Activated naive CD4-positive, alpha-beta T cell treated with anti-CD3 and anti-CD28 coated beads, Interleukin-2, amount 10 ng/mL, durations not matched to agents 7 days and 5 days (primary cell): ENCODE measurements around the gene NFATC2.
"Not testable (repeated sequence)": the region's sequence is repeated elsewhere in the genome, so short reads cannot be mapped to it uniquely, and the experiment has no call there.

Source experiments
- CTCF ChIA-PET: fragments of 350-600 bp; sonication (Branson Sonifier 250); formaldehyde crosslinking; loops from one replicate; lab custom pipeline; 2021; ENCODE audit warnings: antibody characterized with exemption; lab: Charles Lee
- DNase-seq: peaks from one replicate; pipeline ENCODE4 v3.0.0-alpha.2; 2020
- H3K27ac Mint-ChIP-seq: one replicate; pipeline ENCODE4 v1.8.0; 2021; ENCODE audit warnings: mild to moderate bottlenecking, moderate library complexity, mixed read lengths
- H3K27me3 Mint-ChIP-seq: one replicate; pipeline ENCODE4 v1.8.0; 2021; ENCODE audit warnings: mild to moderate bottlenecking, mixed read lengths
- H3K36me3 Mint-ChIP-seq: one replicate; pipeline ENCODE4 v1.8.0; 2021; ENCODE audit warnings: mixed read lengths
- H3K4me1 Mint-ChIP-seq: one replicate; pipeline ENCODE4 v1.8.0; 2021; ENCODE audit warnings: mixed read lengths
- H3K4me3 Mint-ChIP-seq: one replicate; pipeline ENCODE4 v1.8.0; 2021; ENCODE audit warnings: mild to moderate bottlenecking, moderate library complexity, mixed read lengths
- H3K9me3 Mint-ChIP-seq: one replicate; pipeline ENCODE4 v1.8.0; 2021; ENCODE audit warnings: mixed read lengths

The NFATC2 gene

DNA sequence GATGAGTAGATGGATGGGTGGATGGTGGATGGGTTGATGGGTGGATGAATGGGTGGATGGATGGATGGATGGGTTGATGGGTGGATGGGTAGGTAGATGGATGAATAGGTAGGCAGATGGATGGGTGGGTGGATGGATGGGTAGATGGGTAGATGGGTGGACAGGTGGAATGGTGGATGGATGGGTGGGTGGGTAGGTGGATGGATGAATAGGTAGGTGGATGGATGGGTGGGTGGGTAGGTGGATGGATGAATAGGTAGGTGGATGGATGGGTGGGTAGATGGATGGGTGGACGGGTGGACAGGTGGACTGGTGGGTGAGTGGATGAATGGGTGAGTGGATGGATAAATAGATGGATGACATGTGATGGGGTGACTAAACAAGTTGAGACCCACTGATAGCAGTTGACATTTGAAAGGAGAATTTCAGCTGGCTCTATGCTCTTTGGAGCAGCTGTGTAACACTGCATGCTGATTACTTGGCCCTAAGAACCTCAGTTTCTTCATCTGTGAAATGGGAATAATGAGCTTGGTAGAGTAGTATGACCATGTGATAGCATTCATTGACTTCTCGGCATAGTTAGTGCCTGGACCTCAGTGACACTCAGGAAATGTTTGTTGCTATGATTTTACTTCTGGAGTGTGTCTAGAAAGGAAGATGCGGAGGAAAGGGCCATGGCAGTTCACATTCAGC lies 184.3 kb downstream of the NFATC2 start:
- Mint-ChIP-seq H3K27me3 (peaks cover 13% of the 10 kb centered on the region), H3K27ac (no peak overlapping the region), H3K4me3 (no peak overlapping the region), H3K4me1 (peaks cover 5% of the 10 kb centered on the region), H3K9me3 (no peaks in the 10 kb centered on the region), H3K36me3 (no peaks in the 10 kb centered on the region)
- CTCF ChIA-PET, result interaction anchor here (1.3 kb wide), 1 partner anchor 40 kb away, joined by 4 read pairs; no protein-coding TSS in a partner anchor
- no peak for DNase-seq

DNA sequence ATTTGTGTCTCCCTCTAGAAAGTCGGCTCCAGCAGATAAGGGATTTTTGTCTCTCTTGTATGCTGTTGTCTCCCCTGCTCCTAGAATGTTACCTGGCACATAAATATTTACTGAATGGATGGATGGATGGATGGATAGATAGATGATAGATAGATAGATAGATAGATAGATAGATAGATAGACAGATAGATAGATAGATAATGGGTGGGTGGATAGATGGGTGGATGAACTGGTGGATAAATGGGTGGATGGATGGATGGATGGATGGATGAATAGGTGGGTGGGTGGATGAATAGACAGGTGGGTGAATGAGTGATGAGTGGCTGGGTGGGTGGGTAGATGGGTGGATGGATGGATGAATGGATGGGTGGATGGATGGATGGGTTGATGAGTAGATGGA lies 185.0 kb downstream of the NFATC2 start:
- Mint-ChIP-seq H3K4me3 (no peak overlapping the region), H3K27me3 (peaks cover 13% of the 10 kb centered on the region), H3K36me3 (no peaks in the 10 kb centered on the region), H3K27ac (no peak overlapping the region), H3K9me3 (no peaks in the 10 kb centered on the region), H3K4me1 (peaks cover 5% of the 10 kb centered on the region)
- DNase-seq, result no peak
- CTCF ChIA-PET, result no interaction called here

DNA sequence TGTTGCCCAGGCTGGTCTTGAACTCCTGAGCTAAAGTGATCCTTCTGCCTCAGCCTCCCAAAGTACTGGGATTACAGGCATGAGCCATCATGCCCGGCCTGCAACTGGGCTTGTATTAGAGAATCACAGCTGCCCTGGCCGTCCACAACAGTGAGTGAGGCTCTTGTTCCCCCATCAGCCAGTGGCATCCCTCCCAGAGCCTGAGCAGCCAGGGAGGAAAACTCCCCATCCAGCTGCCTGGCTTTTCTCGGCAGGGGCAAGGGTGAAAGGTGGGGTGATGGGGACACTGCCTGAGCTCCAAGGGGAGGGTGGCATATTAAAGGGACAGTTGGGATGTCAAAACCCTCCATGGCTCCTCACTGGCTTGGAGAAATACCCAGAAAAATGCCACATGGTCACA lies 185.6 kb downstream of the NFATC2 start:
- CTCF ChIA-PET, result no interaction called here
- peaks cover 8% of the 10 kb centered on the region for H3K27me3 Mint-ChIP-seq
- H3K27ac Mint-ChIP-seq, result no peak overlapping the region
- H3K4me3 Mint-ChIP-seq, result no peak overlapping the region
- H3K4me1 Mint-ChIP-seq, result peaks cover 5% of the 10 kb centered on the region
- no peaks in the 10 kb centered on the region for H3K36me3 Mint-ChIP-seq
- DNase-seq, result no peak
- no peaks in the 10 kb centered on the region for H3K9me3 Mint-ChIP-seq

DNA sequence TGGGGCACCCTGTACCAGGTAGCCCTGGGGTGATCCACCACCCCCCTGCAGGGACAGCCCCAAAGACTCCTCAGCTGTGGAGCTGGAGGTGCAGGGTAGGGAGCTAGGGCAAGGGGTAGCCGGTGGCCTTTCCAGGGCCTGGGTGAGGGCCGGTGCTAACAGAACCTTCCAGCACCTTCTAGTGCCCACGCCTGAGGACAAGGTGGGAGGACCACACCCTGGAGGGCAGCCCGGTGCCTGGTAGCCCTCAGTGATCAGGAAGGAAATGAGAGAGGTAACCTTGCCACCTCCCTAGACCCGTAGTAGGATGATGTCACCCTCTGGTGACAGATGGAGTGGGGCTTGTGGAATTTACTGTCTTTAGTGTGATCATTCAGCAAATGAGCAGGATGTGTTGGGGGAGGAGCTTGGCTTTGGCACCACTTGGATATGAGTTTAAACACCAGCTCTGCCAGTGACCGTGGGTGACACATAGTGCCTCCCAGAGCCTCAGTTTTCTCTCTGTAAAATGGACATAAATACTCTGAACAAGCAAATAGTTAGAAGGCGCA lies 187.7 kb downstream of the NFATC2 start:
- Mint-ChIP-seq H3K27me3 (peaks cover 4% of the 10 kb centered on the region), H3K27ac (no peak overlapping the region), H3K4me1 (peaks cover 5% of the 10 kb centered on the region), H3K36me3 (no peaks in the 10 kb centered on the region), H3K4me3 (no peak overlapping the region), H3K9me3 (no peaks in the 10 kb centered on the region)
- CTCF ChIA-PET, result no interaction called here
- DNase-seq, result no peak

DNA sequence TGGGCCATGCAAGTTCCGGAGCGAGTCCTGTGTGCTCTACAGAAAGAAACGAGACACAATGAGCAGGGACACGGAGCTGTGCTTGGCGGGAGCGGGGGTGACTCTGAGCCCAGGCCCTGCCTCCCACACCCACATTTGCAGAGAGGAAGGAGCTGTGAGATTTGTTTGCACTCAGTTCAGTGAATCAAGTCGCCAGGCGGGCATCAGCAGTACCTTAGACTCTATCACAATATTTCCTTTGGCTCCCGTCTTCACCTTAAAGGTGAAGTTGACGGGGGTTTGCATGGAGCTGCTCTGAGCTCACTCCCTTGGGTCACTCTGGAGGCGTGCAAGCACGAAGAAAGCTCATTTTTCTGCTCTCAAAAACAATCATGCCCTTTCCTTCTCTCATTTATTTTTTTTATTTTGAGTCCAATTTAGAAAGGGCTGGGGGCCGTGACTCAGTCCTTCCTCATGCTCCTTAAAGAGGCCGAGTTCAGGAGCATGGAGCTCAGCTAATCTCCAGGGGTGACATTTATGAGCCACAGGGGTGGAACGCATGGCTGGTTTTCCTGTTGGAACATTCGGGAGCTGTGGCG lies 188.2 kb downstream of the NFATC2 start:
- Mint-ChIP-seq H3K27me3 (peaks cover 4% of the 10 kb centered on the region), H3K4me3 (no peak overlapping the region), H3K9me3 (no peaks in the 10 kb centered on the region), H3K27ac (no peak overlapping the region), H3K36me3 (no peaks in the 10 kb centered on the region), H3K4me1 (peaks cover 5% of the 10 kb centered on the region)
- no peak for DNase-seq
- CTCF ChIA-PET, result no interaction called here

DNA sequence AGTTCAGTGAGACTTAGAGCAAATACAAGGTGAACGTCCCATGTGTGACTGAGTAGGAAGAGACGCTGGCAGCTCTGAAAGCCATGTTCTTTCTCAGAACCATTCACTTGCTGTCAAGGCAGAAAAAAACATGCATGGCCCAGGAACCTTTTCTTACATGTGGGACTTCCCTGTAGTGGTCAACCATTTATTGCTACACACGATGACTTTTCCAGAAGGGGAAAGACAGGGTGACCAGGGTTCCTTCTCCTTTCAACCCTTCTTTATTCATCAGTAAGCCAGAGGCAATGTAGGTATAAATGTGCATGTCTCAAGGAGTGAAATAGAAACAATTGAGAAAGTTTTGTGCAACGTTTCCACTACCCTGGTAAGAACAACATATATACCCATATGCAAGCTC lies 189.0 kb downstream of the NFATC2 start:
- Mint-ChIP-seq H3K4me3 (no peak overlapping the region), H3K36me3 (no peaks in the 10 kb centered on the region), H3K4me1 (peaks cover 5% of the 10 kb centered on the region), H3K27me3 (no peaks in the 10 kb centered on the region), H3K27ac (no peak overlapping the region), H3K9me3 (no peaks in the 10 kb centered on the region)
- DNase-seq, result no peak
- CTCF ChIA-PET, result no interaction called here

DNA sequence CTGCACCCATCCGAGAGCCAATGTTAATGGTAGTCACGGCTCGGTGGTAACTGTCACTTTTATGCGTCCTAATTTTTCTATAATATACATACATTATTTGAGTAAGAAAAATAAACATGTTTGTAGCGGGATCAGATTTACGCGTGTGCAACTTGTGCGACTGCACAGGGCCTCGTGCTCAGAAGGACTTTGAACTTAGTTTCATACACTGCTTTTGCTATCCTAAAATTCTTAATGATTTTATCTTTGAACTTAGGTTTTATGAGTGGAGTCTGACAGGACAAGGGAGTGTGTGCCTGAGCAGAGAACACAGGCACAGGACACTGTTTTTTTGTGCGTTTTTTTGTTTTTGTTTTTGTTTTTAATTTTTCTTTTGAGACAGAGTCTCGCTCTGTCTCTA lies 189.7 kb downstream of the NFATC2 start:
- H3K27ac Mint-ChIP-seq, result no peak overlapping the region
- H3K4me3 Mint-ChIP-seq, result no peak overlapping the region
- H3K4me1 Mint-ChIP-seq, result peaks cover 5% of the 10 kb centered on the region
- H3K9me3 Mint-ChIP-seq, result no peaks in the 10 kb centered on the region
- CTCF ChIA-PET, result no interaction called here
- DNase-seq, result no peak
- no peaks in the 10 kb centered on the region for H3K36me3 Mint-ChIP-seq
- no peaks in the 10 kb centered on the region for H3K27me3 Mint-ChIP-seq

DNA sequence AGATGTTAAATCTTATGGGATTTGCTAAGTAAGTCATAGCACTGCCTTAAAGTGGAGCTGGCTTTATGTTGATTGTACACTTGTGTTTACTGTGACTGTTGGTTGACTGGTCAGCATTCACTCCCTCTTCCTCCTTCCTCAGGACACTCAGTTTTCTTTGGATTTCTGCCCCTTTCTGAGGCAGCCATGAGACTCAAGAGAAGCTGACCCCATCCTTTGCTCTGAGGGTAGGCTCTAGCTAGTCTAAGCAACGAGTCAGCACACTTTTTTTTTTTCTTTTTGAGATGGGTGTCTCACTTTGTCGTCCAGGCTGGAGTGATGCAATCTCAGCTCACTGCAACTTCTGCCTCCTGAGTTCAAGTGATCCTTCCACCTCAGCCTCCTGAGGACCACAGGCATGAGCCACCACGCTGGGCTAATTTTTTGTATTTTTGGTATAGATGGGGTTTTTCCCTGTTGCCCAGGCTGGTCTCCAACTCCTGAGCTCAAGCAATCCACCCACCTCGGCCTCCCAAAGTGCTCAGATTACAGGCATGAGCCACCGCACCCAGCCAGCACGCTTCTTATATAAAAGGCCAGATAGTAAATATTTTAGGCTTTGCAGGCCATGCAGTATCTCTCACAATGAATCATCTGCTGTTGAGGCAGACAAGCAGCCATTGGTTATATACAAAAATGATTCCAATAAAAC lies 191.4 kb downstream of the NFATC2 start:
- Mint-ChIP-seq H3K36me3 (no peaks in the 10 kb centered on the region), H3K4me1 (peaks cover 5% of the 10 kb centered on the region), H3K4me3 (no peak overlapping the region), H3K27me3 (no peaks in the 10 kb centered on the region), H3K27ac (no peak overlapping the region), H3K9me3 (no peaks in the 10 kb centered on the region)
- no peak for DNase-seq
- CTCF ChIA-PET, result no interaction called here

DNA sequence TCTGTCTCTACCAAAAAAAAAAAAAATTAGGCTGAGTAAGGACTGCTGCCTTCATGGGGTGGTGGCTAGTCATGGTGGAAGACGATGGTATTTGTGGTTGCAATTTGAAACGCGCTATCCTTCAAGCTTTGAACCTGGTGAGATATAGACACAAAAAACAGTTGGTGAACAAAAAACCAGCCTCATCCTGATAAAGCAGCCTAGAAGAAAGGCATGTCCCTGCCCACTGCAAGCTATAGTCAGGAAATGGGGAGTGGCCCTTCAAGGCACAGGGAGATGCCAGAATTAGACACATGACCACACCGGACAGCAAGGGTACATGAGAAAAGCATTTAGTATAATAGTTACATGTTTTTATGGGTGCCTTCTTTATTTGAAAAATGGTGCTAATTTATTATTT lies 193.6 kb downstream of the NFATC2 start:
- H3K36me3 Mint-ChIP-seq, result no peaks in the 10 kb centered on the region
- no peaks in the 10 kb centered on the region for H3K27me3 Mint-ChIP-seq

DNA sequence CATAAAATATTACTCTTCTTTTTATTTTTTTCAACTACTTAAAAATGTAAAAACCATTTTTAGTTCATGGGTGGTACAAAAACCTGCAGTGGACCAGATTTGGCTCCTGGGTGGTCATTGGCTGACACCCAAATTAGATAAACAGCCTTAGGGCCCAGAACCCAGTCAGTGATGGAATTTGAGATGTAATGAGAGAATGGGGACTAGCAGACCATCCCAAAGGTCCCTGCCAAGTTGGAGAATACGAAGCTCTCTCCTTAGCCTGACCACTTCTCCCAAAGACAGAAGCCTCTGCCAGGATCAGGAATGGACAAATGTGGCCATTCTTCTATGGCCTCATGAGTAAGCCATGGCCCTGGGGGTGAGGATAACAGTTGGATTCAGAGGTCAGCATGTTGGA lies 194.7 kb downstream of the NFATC2 start:
- H3K27me3 Mint-ChIP-seq, result no peaks in the 10 kb centered on the region

More for the DNA sequence above, 193.6 kb downstream of the NFATC2 start:
- no peak overlapping the region for H3K4me3 Mint-ChIP-seq
- no peaks in the 10 kb centered on the region for H3K9me3 Mint-ChIP-seq
- no peak overlapping the region for H3K27ac Mint-ChIP-seq
- no peaks in the 10 kb centered on the region for H3K4me1 Mint-ChIP-seq
- DNase-seq, result no peak
- CTCF ChIA-PET, result interaction anchor here (1.1 kb wide), 1 partner anchor 362 kb away, joined by 3 read pairs; no protein-coding TSS in a partner anchor

DNA sequence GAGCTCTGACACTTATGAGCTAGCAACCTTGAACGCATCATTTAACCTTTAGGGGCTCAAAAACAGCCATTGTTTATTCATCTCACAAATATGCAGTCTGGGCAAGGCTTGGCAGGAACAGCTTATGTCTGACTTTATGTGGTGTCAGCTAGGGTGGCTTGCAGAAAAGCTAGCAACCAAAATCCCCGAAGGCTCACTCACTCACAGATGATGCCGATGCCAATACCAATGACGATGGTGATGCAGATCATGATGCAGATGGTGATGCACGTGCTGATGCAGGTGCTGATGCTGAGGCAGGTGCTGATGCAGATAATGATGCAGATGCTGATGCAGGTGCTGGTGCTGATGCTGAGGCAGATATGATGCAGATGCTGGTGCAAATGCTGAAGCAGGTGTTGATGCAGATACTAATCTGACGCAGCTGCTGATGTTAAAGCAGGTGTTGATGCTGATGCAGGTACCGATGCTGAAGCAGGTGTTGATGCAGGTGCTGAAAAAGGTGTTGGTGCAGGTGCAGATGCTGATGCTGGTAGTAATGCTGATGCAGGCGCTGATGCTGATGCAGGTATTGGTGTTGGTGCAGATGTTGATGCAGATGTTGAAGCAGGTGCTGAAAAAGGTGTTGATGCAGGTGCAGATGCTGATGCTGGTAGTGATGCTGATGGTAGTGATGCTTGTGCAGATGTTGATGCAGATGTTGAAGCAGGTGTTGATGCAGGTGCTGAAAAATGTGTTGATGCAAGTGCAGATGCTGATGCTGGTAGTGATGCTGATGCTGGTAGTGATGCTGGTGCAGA lies 195.6 kb downstream of the NFATC2 start:
- Mint-ChIP-seq H3K4me3 (no peak overlapping the region), H3K27ac (no peak overlapping the region), H3K9me3 (no peaks in the 10 kb centered on the region), H3K4me1 (no peaks in the 10 kb centered on the region), H3K27me3 (no peaks in the 10 kb centered on the region), H3K36me3 (no peaks in the 10 kb centered on the region)
- CTCF ChIA-PET, result interaction anchor here (0.7 kb wide), 1 partner anchor 20 kb away, joined by 4 read pairs; no protein-coding TSS in a partner anchor
- no peak for DNase-seq

More for the DNA sequence above, 194.7 kb downstream of the NFATC2 start:
- no peak overlapping the region for H3K4me3 Mint-ChIP-seq
- no peak overlapping the region for H3K27ac Mint-ChIP-seq
- CTCF ChIA-PET, result interaction anchor here (0.7 to 1.1 kb wide), 2 partner anchors 21 to 360 kb away, joined by 3 to 4 read pairs; no protein-coding TSS in a partner anchor
- H3K9me3 Mint-ChIP-seq, result no peaks in the 10 kb centered on the region
- DNase-seq, result no peak
- no peaks in the 10 kb centered on the region for H3K4me1 Mint-ChIP-seq
- no peaks in the 10 kb centered on the region for H3K36me3 Mint-ChIP-seq

DNA sequence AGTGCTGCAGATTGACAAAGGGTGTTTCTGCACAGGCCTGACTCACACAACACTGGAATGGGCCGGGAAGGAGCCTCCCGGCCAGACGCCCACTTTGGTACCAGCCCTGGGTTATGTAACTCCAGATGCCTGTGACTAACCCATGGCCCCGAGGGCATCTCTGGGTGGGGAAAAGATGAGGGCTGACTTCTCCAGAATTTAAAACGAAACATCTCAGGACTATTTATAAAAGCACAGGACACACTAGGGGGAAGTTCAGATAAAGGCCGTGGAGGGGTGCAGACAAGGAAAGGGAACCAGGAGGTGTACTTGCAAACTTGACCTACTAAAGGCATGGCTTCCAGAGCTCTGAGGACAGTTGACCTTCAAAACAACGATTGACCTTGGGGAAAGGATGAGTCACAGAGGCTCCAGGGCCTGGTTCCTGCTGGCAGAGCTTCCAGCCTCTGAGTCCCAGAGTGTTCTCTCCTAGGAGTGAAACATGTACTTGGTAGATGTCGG lies 196.9 kb downstream of the NFATC2 start:
- Mint-ChIP-seq H3K4me1 (no peaks in the 10 kb centered on the region), H3K4me3 (no peak overlapping the region)

DNA sequence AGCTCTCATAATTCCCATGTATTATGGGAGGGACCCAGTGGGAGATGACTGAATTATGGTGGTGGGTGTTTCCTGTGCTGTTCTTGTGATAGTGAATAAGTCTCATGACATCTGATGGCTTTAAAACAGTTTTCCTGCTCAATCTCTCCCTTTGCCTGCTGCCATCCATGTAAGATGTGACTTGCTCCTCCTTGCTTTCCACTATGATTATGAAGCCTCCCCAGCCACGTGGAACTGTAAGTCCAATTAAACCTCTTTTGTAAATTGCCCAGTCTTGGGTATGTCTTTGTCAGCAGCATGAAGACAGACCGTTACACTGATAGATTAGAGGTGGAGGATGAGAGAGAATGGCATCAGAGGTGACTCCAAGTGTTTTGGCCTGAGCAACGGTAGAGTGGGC lies 198.7 kb downstream of the NFATC2 start:
- H3K27me3 Mint-ChIP-seq, H3K9me3 Mint-ChIP-seq, DNase-seq, H3K4me1 Mint-ChIP-seq, H3K4me3 Mint-ChIP-seq, H3K27ac Mint-ChIP-seq, H3K36me3 Mint-ChIP-seq, CTCF ChIA-PET: not testable (repeated sequence)

More for the DNA sequence above, 196.9 kb downstream of the NFATC2 start:
- DNase-seq, result no peak
- no peaks in the 10 kb centered on the region for H3K36me3 Mint-ChIP-seq
- no peak overlapping the region for H3K27ac Mint-ChIP-seq
- CTCF ChIA-PET, result no interaction called here
- H3K27me3 Mint-ChIP-seq, result peaks cover 6% of the 10 kb centered on the region
- H3K9me3 Mint-ChIP-seq, result no peaks in the 10 kb centered on the region
